NCI-H82 (cell line): ENCODE results near the gene KCNIP1.

Source experiments
- DNase-seq: peaks from one replicate; lab custom pipeline; 2025; lab: John Stamatoyannopoulos, UW

Gene KCNIP1

GRCh38 chr5:170642066-170642735, 138.4 kb downstream of the KCNIP1 start:
- no peak for DNase-seq

GRCh38 chr5:170642776-170643436, 139.1 kb downstream of the KCNIP1 start:
- no peak for DNase-seq

- no peak for DNase-seq
Observed at GRCh38 chr5:170643591-170643990, 139.8 kb downstream of the KCNIP1 start.

- DNase-seq = no peak
Observed at GRCh38 chr5:170644501-170644900, 140.7 kb downstream of the KCNIP1 start.

- DNase-seq = no peak
Observed at GRCh38 chr5:170648541-170648940, 144.7 kb downstream of the KCNIP1 start.

- no peak for DNase-seq
Observed at GRCh38 chr5:170650850-170651249, 147.0 kb downstream of the KCNIP1 start.

- no peak for DNase-seq
Observed at GRCh38 chr5:170651604-170652277, 147.9 kb downstream of the KCNIP1 start.

- no peak for DNase-seq
Observed at GRCh38 chr5:170655476-170655875, 151.7 kb downstream of the KCNIP1 start.

GRCh38 chr5:170655920-170656319, 152.1 kb downstream of the KCNIP1 start:
- DNase-seq = no peak

GRCh38 chr5:170656346-170656745, 152.5 kb downstream of the KCNIP1 start:
- no peak for DNase-seq

- no peak for DNase-seq
Observed at GRCh38 chr5:170660531-170660930, 156.7 kb downstream of the KCNIP1 start.

- DNase-seq = no peak
Observed at GRCh38 chr5:170662966-170663365, 159.1 kb downstream of the KCNIP1 start.

- no peak for DNase-seq
Observed at GRCh38 chr5:170678811-170679210, 175.0 kb downstream of the KCNIP1 start.

- DNase-seq = peak; percentile 6
Observed at GRCh38 chr5:170681013-170681433, 177.2 kb downstream of the KCNIP1 start.

GRCh38 chr5:170691657-170692056, 187.8 kb downstream of the KCNIP1 start:
- peak; percentile 15 for DNase-seq

GRCh38 chr5:170693701-170694100, 189.9 kb downstream of the KCNIP1 start:
- no peak for DNase-seq

- DNase-seq = no peak
Observed at GRCh38 chr5:170694911-170695310, 191.1 kb downstream of the KCNIP1 start.

GRCh38 chr5:170697031-170697430, 193.2 kb downstream of the KCNIP1 start:
- no peak for DNase-seq

- no peak for DNase-seq
Observed at GRCh38 chr5:170700503-170700902, 196.7 kb downstream of the KCNIP1 start.

GRCh38 chr5:170701334-170701733, 197.5 kb downstream of the KCNIP1 start:
- DNase-seq = peak; percentile 20

- no peak for DNase-seq
Observed at GRCh38 chr5:170704417-170705192, 200.8 kb downstream of the KCNIP1 start.

GRCh38 chr5:170709640-170710039, 205.8 kb downstream of the KCNIP1 start:
- DNase-seq = no peak
